GM23338 (cell line): ENCODE data around the gene OR8D4. TPM values are rescaled to one million over a fixed set of nuclear protein-coding genes. Genes with fewer than 3 reads are reported as not detected.

Experiments
- ATAC-seq: fragments of 200-7000 bp; cut with Tn5 transposase; 3 replicates; pipeline ENCODE4 v1.9.1; 2020
- DNase-seq: peaks from one replicate; pipeline ENCODE4 v3.0.0-alpha.2; 2015; ENCODE audit warnings: low spot score
- H2AFZ ChIP-seq: fragments of 200-600 bp; sonication (generic); 2 replicates; pipeline ENCODE4 v1.8.0; 2016; ENCODE audit warnings: antibody characterized with exemption, mild to moderate bottlenecking, moderate library complexity
- H3F3A ChIP-seq: fragments of 200-600 bp; sonication (generic); replicated peaks from 2 replicates; pipeline ENCODE4 v1.8.0; 2017; ENCODE audit warnings: antibody characterized with exemption, mixed run types, low read depth
- H3K27ac ChIP-seq: fragments of 200-600 bp; sonication (generic); 2 replicates; pipeline ENCODE4 v1.6.1; 2016; ENCODE audit warnings: low read depth
- H3K27me3 ChIP-seq: fragments of 200-600 bp; sonication (generic); 2 replicates; pipeline ENCODE4 v1.8.0; 2016; ENCODE audit warnings: mild to moderate bottlenecking, mixed run types, moderate library complexity; ENCODE audit not compliant: insufficient read depth
- H3K36me3 ChIP-seq: fragments of 200-600 bp; sonication (generic); 2 replicates; pipeline ENCODE4 v1.8.0; 2016; ENCODE audit warnings: mild to moderate bottlenecking; ENCODE audit not compliant: insufficient read depth
- H3K4me1 ChIP-seq: fragments of 200-600 bp; sonication (generic); 2 replicates; pipeline ENCODE4 v1.8.0; 2016; ENCODE audit warnings: mild to moderate bottlenecking, moderate library complexity; ENCODE audit not compliant: insufficient read depth
- H3K4me2 ChIP-seq: fragments of 200-600 bp; sonication (generic); 2 replicates; pipeline ENCODE4 v1.7.1; 2017; ENCODE audit warnings: mixed run types
- H3K4me3 ChIP-seq: fragments of 200-600 bp; sonication (generic); 2 replicates; pipeline ENCODE4 v1.6.1; 2016; ENCODE audit warnings: mixed run types
- H3K79me2 ChIP-seq: fragments of 200-600 bp; sonication (generic); replicated peaks from 2 replicates; pipeline ENCODE4 v1.8.0; 2017; ENCODE audit warnings: mild to moderate bottlenecking; ENCODE audit not compliant: insufficient read depth
- H3K9me2 ChIP-seq: fragments of 200-600 bp; sonication (generic); 2 replicates; pipeline ENCODE4 v1.8.0; 2017; ENCODE audit not compliant: insufficient read depth
- H4K20me1 ChIP-seq: fragments of 200-600 bp; sonication (generic); replicated peaks from 2 replicates; pipeline ENCODE4 v1.8.0; 2017; ENCODE audit warnings: mild to moderate bottlenecking; ENCODE audit not compliant: insufficient read depth
- H3K27ac Mint-ChIP-seq: 2 replicates; pipeline ENCODE4 v1.8.0; 2020; ENCODE audit warnings: inconsistent platforms, mild to moderate bottlenecking, moderate library complexity, mixed read lengths
- H3K27me3 Mint-ChIP-seq: 3 replicates; pipeline ENCODE4 v1.8.0; 2022; ENCODE audit warnings: low read depth, mild to moderate bottlenecking, moderate library complexity, mixed read lengths, inconsistent platforms; ENCODE audit not compliant: insufficient read depth, poor library complexity
- H3K36me3 Mint-ChIP-seq: 3 replicates; pipeline ENCODE4 v1.8.0; 2021; ENCODE audit warnings: low read depth, mild to moderate bottlenecking, inconsistent platforms, moderate library complexity, mixed read lengths
- H3K4me1 Mint-ChIP-seq: 3 replicates; pipeline ENCODE4 v1.8.0; 2020; ENCODE audit warnings: mild to moderate bottlenecking, inconsistent platforms, mixed read lengths
- H3K4me3 Mint-ChIP-seq: 3 replicates; pipeline ENCODE4 v1.8.0; 2021; ENCODE audit warnings: moderate library complexity, mild to moderate bottlenecking, inconsistent platforms, mixed read lengths
- H3K9me3 Mint-ChIP-seq: 3 replicates; pipeline ENCODE4 v1.8.0; 2020; ENCODE audit warnings: moderate library complexity, mild to moderate bottlenecking, inconsistent platforms, mixed read lengths
- CREB1 ChIP-seq: fragments of 250-450 bp; sonication (Bioruptor Pico); IDR thresholded peaks from 2 replicates; pipeline ENCODE4 v1.5.0; 2020; ENCODE audit warnings: low read depth, mild to moderate bottlenecking, moderate library complexity
- ETS1 ChIP-seq: IDR thresholded peaks from 2 replicates; pipeline ENCODE4 v1.6.1; 2016; ENCODE audit warnings: antibody characterized with exemption
- EZH2 ChIP-seq: fragments of 200-600 bp; sonication (generic); IDR thresholded peaks from one replicate; pipeline ENCODE4 v1.8.0; 2017; ENCODE audit warnings: antibody characterized with exemption, mild to moderate bottlenecking, low read depth; ENCODE audit not compliant: unreplicated experiment
- JUNB ChIP-seq: IDR thresholded peaks from one replicate; pipeline ENCODE4 v1.6.1; 2016; ENCODE audit warnings: antibody characterized with exemption; ENCODE audit not compliant: unreplicated experiment
- NANOG ChIP-seq: IDR thresholded peaks from 2 replicates; pipeline ENCODE4 v1.6.1; 2016; ENCODE audit warnings: antibody characterized with exemption, borderline replicate concordance
- STAT1 ChIP-seq: IDR thresholded peaks from one replicate; pipeline ENCODE4 v1.6.1; 2016; ENCODE audit warnings: antibody characterized with exemption; ENCODE audit not compliant: unreplicated experiment
- ZNF114 ChIP-seq: fragments of 250-450 bp; sonication (Bioruptor Pico); IDR thresholded peaks from 2 replicates; pipeline ENCODE4 v1.5.0; 2020; ENCODE audit warnings: mild to moderate bottlenecking, moderate library complexity
- ZNF462 ChIP-seq: fragments of 250-450 bp; sonication (Bioruptor Pico); IDR thresholded peaks from 2 replicates; pipeline ENCODE4 v1.5.0; 2020; ENCODE audit warnings: mild to moderate bottlenecking, moderate library complexity
- polyA plus RNA-seq: library from polyadenylated mRNA; unstranded; fragments of >200 nt; fragmentation: Nextera tagmentation; extraction: Ambion mirVana; gene quantifications from 2 replicates; pipeline ENCODE4 v1.2.1, GENCODE V29; 2016
- total RNA-seq: library from RNA; depleted of rRNA; stranded (reverse); fragments of >200 nt; shearing (Covaris generic); gene quantifications from 2 replicates; pipeline ENCODE4 v1.2.3, GENCODE V29; 2014

Gene OR8D4
- total and polyA plus RNA-seq, 2 experiments from 2014 or later = 0.14 TPM; not detected in 1

GRCh38 chr11:123939317-123939716, 37.4 kb downstream of the OR8D4 start, which contains the start of gene OR4D5:
TSS of gene OR4D5 (plus strand) at chr11:123939617. CDS start at chr11:123939617, 0 bp downstream.
- no peaks in the 10 kb centered on the region for H3K79me2 ChIP-seq
- no peaks in the 10 kb centered on the region for H3K4me1 ChIP-seq
- no peak within 1 kb of the TSS for H3K4me3 ChIP-seq
- Mint-ChIP-seq H3K27ac (no peak within 1 kb of the TSS), H3K36me3 (no peaks in the 10 kb centered on the region), H3K9me3 (no peaks in the 10 kb centered on the region), H3K4me1 (no peaks in the 10 kb centered on the region), H3K27me3 (peaks cover 2% of the 10 kb centered on the region), H3K4me3 (no peak within 1 kb of the TSS)
- H4K20me1 ChIP-seq = no peaks in the 10 kb centered on the region
- no peaks in the 10 kb centered on the region for H3F3A ChIP-seq
- H3K27ac ChIP-seq = no peak within 1 kb of the TSS
- H3K36me3 ChIP-seq = no peaks in the 10 kb centered on the region
- peaks cover 14% of the 10 kb centered on the region for H3K9me2 ChIP-seq
- H3K27me3 ChIP-seq = no peaks in the 10 kb centered on the region
- TF ChIP-seq ZNF114 (CRISPR knock-in tag) = no peak
- no peak for TF ChIP-seq ETS1
- no peak for TF ChIP-seq STAT1
- TF ChIP-seq EZH2 = no peak
- TF ChIP-seq JUNB = no peak
- TF ChIP-seq CREB1 (CRISPR knock-in tag) = no peak
- TF ChIP-seq ZNF462 (CRISPR knock-in tag) = no peak
- no peak for TF ChIP-seq NANOG
- ATAC-seq = no peak
- H3K4me2 ChIP-seq = no peak within 1 kb of the TSS
- DNase-seq = no peak
- H2AFZ ChIP-seq = no peak within 1 kb of the TSS
